Immature natural killer cell (primary cell): ENCODE data around the gene PKN1. TPM values are rescaled to one million over a fixed set of nuclear protein-coding genes. Genes with fewer than 3 reads are reported as not detected.
"Not testable (repeated sequence)": the region's sequence is repeated elsewhere in the genome, so short reads cannot be mapped to it uniquely, and the experiment has no call there.

Experiments
- DNase-seq, 3 donors: peaks; one replicate each; pipeline ENCODE4 v3.0.0; 2022; ENCODE audit warnings: mixed read lengths in 1 of 3
- H3K27ac Mint-ChIP-seq, 6 donors: one replicate each; pipeline ENCODE4 v1.8.0; 2020; ENCODE audit warnings: mixed read lengths in 6 of 6, mild to moderate bottlenecking in 5 of 6, inconsistent platforms in 4 of 6, moderate library complexity in 3 of 6
- H3K27me3 Mint-ChIP-seq, 3 donors: one replicate each; pipeline ENCODE4 v1.8.0; 2020 to 2021; ENCODE audit warnings: low read depth in 3 of 3, mild to moderate bottlenecking in 3 of 3, mixed read lengths in 3 of 3, moderate library complexity in 3 of 3, inconsistent platforms in 1 of 3
- H3K36me3 Mint-ChIP-seq, 3 donors: one replicate each; pipeline ENCODE4 v1.8.0; 2020; ENCODE audit warnings: mixed read lengths in 3 of 3, inconsistent platforms in 2 of 3, mild to moderate bottlenecking in 2 of 3
- H3K4me1 Mint-ChIP-seq, 2 donors: one replicate each; pipeline ENCODE4 v1.8.0; 2020; ENCODE audit warnings: inconsistent platforms in 2 of 2, mild to moderate bottlenecking in 2 of 2, mixed read lengths in 2 of 2, moderate library complexity in 1 of 2
- H3K4me3 Mint-ChIP-seq, 5 donors: one replicate each; pipeline ENCODE4 v1.8.0; 2020; ENCODE audit warnings: mild to moderate bottlenecking in 5 of 5, mixed read lengths in 5 of 5, inconsistent platforms in 3 of 5, moderate library complexity in 3 of 5
- H3K9me3 Mint-ChIP-seq, 6 donors: one replicate each; pipeline ENCODE4 v1.8.0; 2020; ENCODE audit warnings: mild to moderate bottlenecking in 6 of 6, mixed read lengths in 6 of 6, inconsistent platforms in 4 of 6, moderate library complexity in 3 of 6
- polyA plus RNA-seq, 3 donors: library from polyadenylated mRNA; unstranded; fragments of 300-500 nt; fragmentation: Illumina TruSeq; gene quantifications; one replicate each; pipeline ENCODE4 v1.2.3, GENCODE V29; 2021

The PKN1 gene
- polyA plus RNA-seq, 3 donors from 2014 or later = 74.3 to 94.6 (median 84.7) TPM

- no peak for DNase-seq
- H3K4me3 Mint-ChIP-seq = peak overlapping the region in 1 of 5 donors; percentile 15
- peaks cover 3 to 12% (median 9%) of the 10 kb centered on the region in 3 donors for H3K27me3 Mint-ChIP-seq
- no peaks in the 10 kb centered on the region for H3K9me3 Mint-ChIP-seq
- H3K4me1 Mint-ChIP-seq = peaks cover 51 to 56% of the 10 kb centered on the region in 2 donors
- H3K36me3 Mint-ChIP-seq = peaks cover 18 to 39% (median 25%) of the 10 kb centered on the region in 3 donors
- H3K27ac Mint-ChIP-seq = peak overlapping the region in 4 of 6 donors; percentile 24 to 69 (median 44)
Measured at GRCh38 chr19:14443632-14444216, 10.6 kb downstream of the PKN1 start.

- H3K4me1 Mint-ChIP-seq = peaks cover 43 to 46% of the 10 kb centered on the region in 2 donors
- H3K4me3 Mint-ChIP-seq = no peak overlapping the region
- H3K9me3 Mint-ChIP-seq = no peaks in the 10 kb centered on the region
- H3K27me3 Mint-ChIP-seq = peaks cover 4 to 6% (median 4%) of the 10 kb centered on the region in 3 donors
- H3K36me3 Mint-ChIP-seq = peaks cover 32 to 52% (median 40%) of the 10 kb centered on the region in 3 donors
- no peak for DNase-seq
- peak overlapping the region in 4 of 6 donors; percentile 43 to 80 (median 60) for H3K27ac Mint-ChIP-seq
Measured at GRCh38 chr19:14446336-14447036, 13.4 kb downstream of the PKN1 start.

GRCh38 chr19:14449321-14449720 is 16.2 kb downstream of the PKN1 start:
- Mint-ChIP-seq H3K27ac (peak overlapping the region in 4 of 6 donors; percentile 83 to 87 (median 84)), H3K36me3 (peaks cover 28 to 42% (median 37%) of the 10 kb centered on the region in 3 donors), H3K4me3 (no peak overlapping the region), H3K27me3 (peaks cover 0 to 3% (median 2%) of the 10 kb centered on the region in 3 donors), H3K4me1 (peaks cover 28 to 32% of the 10 kb centered on the region in 2 donors), H3K9me3 (no peaks in the 10 kb centered on the region)
- DNase-seq = no peak

- peaks cover 0 to 3% (median 2%) of the 10 kb centered on the region in 3 donors for H3K27me3 Mint-ChIP-seq
- no peak overlapping the region for H3K4me3 Mint-ChIP-seq
- H3K4me1 Mint-ChIP-seq = peaks cover 24 to 26% of the 10 kb centered on the region in 2 donors
- H3K9me3 Mint-ChIP-seq = no peaks in the 10 kb centered on the region
- peaks cover 27 to 44% (median 34%) of the 10 kb centered on the region in 3 donors for H3K36me3 Mint-ChIP-seq
- H3K27ac Mint-ChIP-seq = peak overlapping the region; percentile 45 to 77 (median 70)
- peak; percentile 48 to 63 (median 60) for DNase-seq
Measured at GRCh38 chr19:14450168-14450874, 17.2 kb downstream of the PKN1 start.

- Mint-ChIP-seq H3K4me1 (peaks cover 24 to 26% of the 10 kb centered on the region in 2 donors), H3K9me3 (no peaks in the 10 kb centered on the region), H3K27me3 (peaks cover 0 to 3% (median 2%) of the 10 kb centered on the region in 3 donors), H3K27ac (peak overlapping the region in 1 of 6 donors; percentile 64), H3K4me3 (no peak overlapping the region), H3K36me3 (peaks cover 29 to 43% (median 36%) of the 10 kb centered on the region in 3 donors)
- DNase-seq = no peak
Measured at GRCh38 chr19:14450876-14451275, 17.8 kb downstream of the PKN1 start.

- H3K27me3 Mint-ChIP-seq, H3K9me3 Mint-ChIP-seq, H3K4me3 Mint-ChIP-seq, DNase-seq: not testable (repeated sequence)
- Mint-ChIP-seq H3K27ac (peak overlapping the region in 2 of 6 donors; percentile 12 to 45), H3K36me3 (peaks cover 27 to 38% (median 34%) of the 10 kb centered on the region in 3 donors), H3K4me1 (peaks cover 20 to 21% of the 10 kb centered on the region in 2 donors)
Measured at GRCh38 chr19:14452303-14452702, 19.2 kb downstream of the PKN1 start.

GRCh38 chr19:14459703-14460102 is 26.6 kb downstream of the PKN1 start:
- Mint-ChIP-seq H3K9me3 (no peaks in the 10 kb centered on the region), H3K27ac (peak overlapping the region; percentile 94 to 100 (median 96)), H3K4me3 (peak overlapping the region; percentile 72 to 78 (median 77)), H3K27me3 (peaks cover 0 to 5% (median 0%) of the 10 kb centered on the region in 3 donors), H3K36me3 (peaks cover 20 to 40% (median 25%) of the 10 kb centered on the region in 3 donors), H3K4me1 (peaks cover 36 to 41% of the 10 kb centered on the region in 2 donors)
- peak; percentile 87 to 94 (median 92) for DNase-seq

GRCh38 chr19:14460935-14461334 is 27.8 kb downstream of the PKN1 start:
- no peak for DNase-seq
- peak overlapping the region; percentile 18 to 77 (median 67) for H3K4me3 Mint-ChIP-seq
- H3K9me3 Mint-ChIP-seq = no peaks in the 10 kb centered on the region
- peak overlapping the region; percentile 94 to 100 (median 96) for H3K27ac Mint-ChIP-seq
- H3K36me3 Mint-ChIP-seq = peaks cover 17 to 39% (median 21%) of the 10 kb centered on the region in 3 donors
- peaks cover 0 to 5% (median 0%) of the 10 kb centered on the region in 3 donors for H3K27me3 Mint-ChIP-seq
- peaks cover 36 to 41% of the 10 kb centered on the region in 2 donors for H3K4me1 Mint-ChIP-seq

GRCh38 chr19:14462401-14462800 is 29.3 kb downstream of the PKN1 start:
- DNase-seq, H3K4me3 Mint-ChIP-seq, H3K27me3 Mint-ChIP-seq, H3K9me3 Mint-ChIP-seq: not testable (repeated sequence)
- Mint-ChIP-seq H3K4me1 (peaks cover 36 to 40% of the 10 kb centered on the region in 2 donors), H3K27ac (peak overlapping the region in 5 of 6 donors; percentile 55 to 94 (median 76)), H3K36me3 (peaks cover 15 to 41% (median 19%) of the 10 kb centered on the region in 3 donors)

GRCh38 chr19:14463747-14464146 is 30.6 kb downstream of the PKN1 start:
- H3K27ac Mint-ChIP-seq = peak overlapping the region in 2 of 6 donors; percentile 30 to 35
- H3K9me3 Mint-ChIP-seq = no peaks in the 10 kb centered on the region
- peaks cover 0 to 7% (median 0%) of the 10 kb centered on the region in 3 donors for H3K27me3 Mint-ChIP-seq
- peaks cover 12 to 45% (median 19%) of the 10 kb centered on the region in 3 donors for H3K36me3 Mint-ChIP-seq
- peaks cover 27 to 28% of the 10 kb centered on the region in 2 donors for H3K4me1 Mint-ChIP-seq
- DNase-seq = no peak
- H3K4me3 Mint-ChIP-seq = no peak overlapping the region

GRCh38 chr19:14467391-14467790 is 34.3 kb downstream of the PKN1 start:
- no peak for DNase-seq
- Mint-ChIP-seq H3K27me3 (peaks cover 0 to 6% (median 6%) of the 10 kb centered on the region in 3 donors), H3K4me3 (no peak overlapping the region), H3K4me1 (peaks cover 0 to 9% of the 10 kb centered on the region in 2 donors), H3K27ac (peak overlapping the region in 2 of 6 donors; percentile 45 to 73), H3K9me3 (peaks cover 0 to 1% (median 0%) of the 10 kb centered on the region in 6 donors), H3K36me3 (peaks cover 0 to 33% (median 6%) of the 10 kb centered on the region in 3 donors)

- Mint-ChIP-seq H3K27me3 (peaks cover 0 to 8% (median 7%) of the 10 kb centered on the region in 3 donors), H3K27ac (peak overlapping the region in 4 of 6 donors; percentile 16 to 73 (median 58)), H3K36me3 (peaks cover 0 to 30% (median 6%) of the 10 kb centered on the region in 3 donors), H3K9me3 (peaks cover 0 to 1% (median 0%) of the 10 kb centered on the region in 6 donors), H3K4me1 (peaks cover 2 to 12% of the 10 kb centered on the region in 2 donors), H3K4me3 (no peak overlapping the region)
- no peak for DNase-seq
Measured at GRCh38 chr19:14467816-14468215, 34.7 kb downstream of the PKN1 start.
